ENCODE data around the gene RNF32. TPM values are rescaled to one million over a fixed set of nuclear protein-coding genes. Genes with fewer than 3 reads are reported as not detected.

The RNF32 gene
- polyA plus RNA-seq, 1 donor (not counting 4 experiments of a cell fraction or from before 2014, with no cell fraction given) = 0.34 TPM

- TF ChIP-seq EZH2 (IDR thresholded peaks at IDR 0.05; ENCODE audit: low read length) (no peak), CTCF (optimal IDR thresholded peaks at IDR 0.05 in 1 of 3, IDR thresholded peaks at IDR 0.05 in 1 of 3, conservative IDR thresholded peaks at IDR 0.05 in 1 of 3; ENCODE audit: extremely low read depth in 1 of 3, insufficient read depth in 2 of 3, low read length in 3 of 3) (no peak)
- Histone ChIP-seq H3K9me1 (ENCODE audit: control insufficient read depth, extremely low read depth, insufficient read depth, low read length) (no peaks in the 10 kb centered on the region), H3K4me1 (ENCODE audit: control insufficient read depth, extremely low read depth, insufficient read depth, low read length) (no peaks in the 10 kb centered on the region), H3K4me3 (ENCODE audit: control insufficient read depth in 2 of 3, extremely low read depth in 1 of 3, insufficient read depth in 2 of 3, low read depth in 1 of 3, low read length in 3 of 3) (no peak overlapping the region), H3K9ac (ENCODE audit: control insufficient read depth, extremely low read depth, insufficient read depth, low read length) (no peak overlapping the region), H3K4me2 (ENCODE audit: control insufficient read depth, extremely low read depth, insufficient read depth, low read depth, low read length) (no peak overlapping the region), H4K20me1 (ENCODE audit: control insufficient read depth, extremely low read depth, insufficient read depth, low read length) (no peaks in the 10 kb centered on the region), H3K27ac (ENCODE audit: control insufficient read depth, insufficient read depth, low read length) (no peak overlapping the region), H3K36me3 (ENCODE audit: control insufficient read depth in 2 of 2, extremely low read depth in 1 of 2, insufficient read depth in 2 of 2, low read length in 2 of 2) (peaks cover 4 to 6% of the 10 kb centered on the region in 2 experiments), H2AFZ (ENCODE audit: control insufficient read depth, low read length) (no peak overlapping the region), H3K79me2 (ENCODE audit: control insufficient read depth, insufficient read depth, low read length) (no peaks in the 10 kb centered on the region), H3K9me3 (ENCODE audit: control insufficient read depth, low read depth, low read length) (no peaks in the 10 kb centered on the region), H3K27me3 (ENCODE audit: control insufficient read depth, extremely low read depth, insufficient read depth, low read length) (no peaks in the 10 kb centered on the region)
- DNase-seq (ENCODE audit: low read depth, low spot score) (no peak), FAIRE-seq (no peak)
- dilution Hi-C loops (cut with MboI; ENCODE audit: extremely low pct_ligation_motif_present, low sequenced_read_pairs) = loop anchor here (25.0 kb wide), 1 partner anchor 872 kb away; the partner anchor contains the start of gene SHH
Measured at GRCh38 chr7:156684661-156685060, 44.1 kb downstream of the RNF32 start.

GRCh38 chr7:156691764-156692163 lies 51.2 kb downstream of the RNF32 start:
- Histone ChIP-seq H3K27ac (ENCODE audit: control insufficient read depth, insufficient read depth, low read length) (no peak overlapping the region), H3K4me3 (ENCODE audit: control insufficient read depth in 2 of 3, extremely low read depth in 1 of 3, insufficient read depth in 2 of 3, low read depth in 1 of 3, low read length in 3 of 3) (no peak overlapping the region), H2AFZ (ENCODE audit: control insufficient read depth, low read length) (no peak overlapping the region), H3K9me3 (ENCODE audit: control insufficient read depth, low read depth, low read length) (no peaks in the 10 kb centered on the region), H3K36me3 (ENCODE audit: control insufficient read depth in 2 of 2, extremely low read depth in 1 of 2, insufficient read depth in 2 of 2, low read length in 2 of 2) (no peaks in the 10 kb centered on the region), H3K9me1 (ENCODE audit: control insufficient read depth, extremely low read depth, insufficient read depth, low read length) (no peaks in the 10 kb centered on the region), H4K20me1 (ENCODE audit: control insufficient read depth, extremely low read depth, insufficient read depth, low read length) (no peaks in the 10 kb centered on the region), H3K9ac (ENCODE audit: control insufficient read depth, extremely low read depth, insufficient read depth, low read length) (no peak overlapping the region), H3K4me2 (ENCODE audit: control insufficient read depth, extremely low read depth, insufficient read depth, low read depth, low read length) (no peak overlapping the region), H3K4me1 (ENCODE audit: control insufficient read depth, extremely low read depth, insufficient read depth, low read length) (no peaks in the 10 kb centered on the region), H3K79me2 (ENCODE audit: control insufficient read depth, insufficient read depth, low read length) (no peaks in the 10 kb centered on the region), H3K27me3 (ENCODE audit: control insufficient read depth, extremely low read depth, insufficient read depth, low read length) (no peaks in the 10 kb centered on the region)
- FAIRE-seq (no peak), DNase-seq (ENCODE audit: low read depth, low spot score) (no peak)
- TF ChIP-seq CTCF (optimal IDR thresholded peaks at IDR 0.05 in 1 of 3, IDR thresholded peaks at IDR 0.05 in 1 of 3, conservative IDR thresholded peaks at IDR 0.05 in 1 of 3; ENCODE audit: extremely low read depth in 1 of 3, insufficient read depth in 2 of 3, low read length in 3 of 3) (no peak), EZH2 (IDR thresholded peaks at IDR 0.05; ENCODE audit: low read length) (no peak)
- dilution Hi-C loops (cut with MboI; ENCODE audit: extremely low pct_ligation_motif_present, low sequenced_read_pairs) = loop anchor here (25.0 kb wide), 1 partner anchor 879 kb away; the partner anchor contains the start of gene SHH
